ENCODE data around the gene ZNF530.

DNA sequence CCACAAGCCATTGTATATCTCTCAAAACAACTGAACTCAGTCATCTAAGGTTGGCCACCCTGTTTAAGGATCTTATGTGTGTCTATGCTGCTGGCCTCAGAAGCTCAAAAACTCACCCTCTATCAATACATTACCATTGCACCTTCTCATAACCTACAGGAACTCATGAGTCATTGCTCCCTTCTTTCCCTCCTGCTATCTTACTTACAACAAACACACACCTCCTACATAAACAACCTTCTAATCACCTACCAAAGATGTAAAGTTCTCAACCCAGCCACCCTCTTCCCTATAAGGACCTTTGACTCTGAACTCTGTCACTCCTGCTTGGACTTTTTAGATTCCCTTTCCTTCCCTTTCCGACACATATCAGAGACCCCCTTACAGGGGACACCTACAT, 55.8 kb downstream of the ZNF530 start:
- TF ChIP-seq, protein P1, sequence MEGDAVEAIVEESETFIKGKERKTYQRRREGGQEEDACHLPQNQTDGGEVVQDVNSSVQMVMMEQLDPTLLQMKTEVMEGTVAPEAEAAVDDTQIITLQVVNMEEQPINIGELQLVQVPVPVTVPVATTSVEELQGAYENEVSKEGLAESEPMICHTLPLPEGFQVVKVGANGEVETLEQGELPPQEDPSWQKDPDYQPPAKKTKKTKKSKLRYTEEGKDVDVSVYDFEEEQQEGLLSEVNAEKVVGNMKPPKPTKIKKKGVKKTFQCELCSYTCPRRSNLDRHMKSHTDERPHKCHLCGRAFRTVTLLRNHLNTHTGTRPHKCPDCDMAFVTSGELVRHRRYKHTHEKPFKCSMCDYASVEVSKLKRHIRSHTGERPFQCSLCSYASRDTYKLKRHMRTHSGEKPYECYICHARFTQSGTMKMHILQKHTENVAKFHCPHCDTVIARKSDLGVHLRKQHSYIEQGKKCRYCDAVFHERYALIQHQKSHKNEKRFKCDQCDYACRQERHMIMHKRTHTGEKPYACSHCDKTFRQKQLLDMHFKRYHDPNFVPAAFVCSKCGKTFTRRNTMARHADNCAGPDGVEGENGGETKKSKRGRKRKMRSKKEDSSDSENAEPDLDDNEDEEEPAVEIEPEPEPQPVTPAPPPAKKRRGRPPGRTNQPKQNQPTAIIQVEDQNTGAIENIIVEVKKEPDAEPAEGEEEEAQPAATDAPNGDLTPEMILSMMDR (IDR thresholded peaks at IDR 0.05), result no peak
- no peak for TF ChIP-seq TCF7L2 (IDR thresholded peaks at IDR 0.05; ENCODE audit: low read depth, low read length)

Data from Panc1 (cell line).